ENCODE results near the gene ACCSL. TPM values are rescaled to one million over a fixed set of nuclear protein-coding genes. Genes with fewer than 3 reads are reported as not detected.

Gene ACCSL
- total and polyA plus RNA-seq, 2 experiments from 2014 or later = not detected

DNA sequence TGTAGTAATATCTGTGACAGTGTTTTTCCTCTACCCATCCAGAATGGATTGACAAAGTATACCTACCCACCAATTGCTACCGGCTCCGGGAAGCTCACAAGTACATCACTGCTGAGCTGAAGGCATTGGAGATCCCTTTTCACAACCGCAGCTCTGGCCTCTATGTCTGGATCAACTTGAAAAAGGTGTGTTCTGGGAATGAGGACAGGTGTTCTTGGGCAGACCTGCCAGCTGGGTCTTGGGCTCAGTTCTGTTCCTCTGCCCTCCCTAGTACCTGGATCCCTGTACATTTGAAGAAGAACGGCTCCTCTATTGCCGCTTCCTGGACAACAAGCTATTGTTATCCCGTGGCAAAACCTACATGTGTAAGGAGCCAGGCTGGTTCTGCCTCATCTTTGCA lies 10.5 kb downstream of the ACCSL start:
- no peaks in the 10 kb centered on the region for H3K27me3 ChIP-seq
- TF ChIP-seq CTCF (IDR thresholded peaks at IDR 0.05; ENCODE audit: low read depth, low read length) = no peak
- no peak overlapping the region for H3K4me3 ChIP-seq
- DNase-seq (ENCODE audit: low read depth in 1 of 2, low spot score in 1 of 2) = no peak
- no peaks in the 10 kb centered on the region for H3K4me1 ChIP-seq (ENCODE audit: low read depth)
- no peaks in the 10 kb centered on the region for H3K36me3 ChIP-seq
- no peak overlapping the region for H3K27ac ChIP-seq
- no peaks in the 10 kb centered on the region for H3K9me3 ChIP-seq (ENCODE audit: low read depth)

DNA sequence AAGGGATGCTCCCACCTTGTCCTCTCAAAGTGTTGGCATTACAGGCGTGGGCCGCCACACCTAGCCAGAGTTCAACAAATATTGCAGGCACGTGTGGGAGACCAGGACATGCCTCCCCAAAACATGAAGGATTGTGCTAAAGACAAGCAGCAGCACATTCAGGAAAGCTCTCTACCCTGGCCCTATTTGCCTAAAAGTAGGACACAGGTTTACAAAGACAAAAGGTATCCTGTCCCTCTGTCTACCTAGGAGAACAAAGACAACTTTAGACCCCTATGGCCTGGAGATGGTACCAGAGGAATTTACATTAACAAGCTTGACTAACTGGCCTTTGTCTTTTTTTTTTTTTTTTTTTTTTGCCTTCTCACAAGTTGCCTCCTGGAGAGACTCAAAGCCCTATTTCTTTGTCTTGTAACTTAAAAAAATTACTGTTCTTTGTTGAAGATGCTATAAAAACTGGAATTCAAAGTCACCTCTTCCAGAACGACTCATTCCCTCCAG lies 17.4 kb downstream of the ACCSL start:
- no peak overlapping the region for H3K27ac ChIP-seq
- H3K36me3 ChIP-seq = no peaks in the 10 kb centered on the region
- no peak for DNase-seq (ENCODE audit: low read depth in 1 of 2, low spot score in 1 of 2)
- no peak overlapping the region for H3K4me3 ChIP-seq
- no peaks in the 10 kb centered on the region for H3K4me1 ChIP-seq (ENCODE audit: low read depth)
- no peaks in the 10 kb centered on the region for H3K27me3 ChIP-seq
- H3K9me3 ChIP-seq (ENCODE audit: low read depth) = no peaks in the 10 kb centered on the region
- TF ChIP-seq CTCF (IDR thresholded peaks at IDR 0.05; ENCODE audit: low read depth, low read length) = no peak

DNA sequence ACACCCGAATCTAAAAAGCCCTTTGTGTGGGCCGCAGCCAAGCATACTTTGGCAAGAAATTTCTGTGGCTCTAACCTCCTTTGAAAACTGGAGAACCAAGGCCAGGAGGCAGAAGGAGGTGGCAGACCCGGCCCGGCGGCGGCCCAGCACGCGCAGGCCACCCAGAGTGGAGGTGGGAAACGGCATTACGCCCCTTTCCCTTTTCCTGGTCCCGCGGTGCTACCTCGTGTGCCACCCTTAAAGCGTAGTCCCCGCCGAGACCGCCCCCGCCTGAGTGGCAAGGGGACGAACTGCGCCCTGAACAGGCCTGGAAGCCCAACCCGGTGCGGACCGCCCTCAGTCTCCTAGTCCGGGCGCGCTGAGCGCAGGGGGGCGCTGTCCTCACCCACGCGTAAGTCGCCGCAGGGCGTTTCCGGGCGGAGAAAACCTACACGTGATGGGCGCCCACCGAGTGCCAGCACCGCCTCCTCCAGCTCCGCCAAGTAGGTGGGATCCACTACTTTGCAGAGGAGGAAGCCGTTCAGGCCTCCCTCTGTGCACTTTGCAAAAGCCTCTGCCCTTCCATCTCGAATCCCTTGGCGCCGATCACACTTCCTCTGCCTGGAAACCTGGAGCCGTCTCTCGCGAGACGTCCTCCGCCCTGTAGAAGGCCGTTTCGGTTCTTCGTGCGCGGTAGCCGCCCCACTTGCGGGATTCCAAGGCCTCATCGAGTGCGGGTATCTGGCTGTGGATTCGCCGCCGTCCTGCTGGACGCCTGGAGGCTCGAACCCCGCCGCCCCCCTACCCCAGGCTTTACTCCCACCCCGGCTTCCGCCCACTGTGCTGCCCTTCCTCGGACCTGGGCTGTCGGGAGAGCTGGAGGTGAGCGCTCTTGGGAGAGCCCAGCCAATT lies 18.3 kb downstream of the ACCSL start, which contains the start of gene ACCS:
Gene ACCS, plus strand, starts transcription at position 430 of the 891 bp plus-strand sequence. CDS start 1,358 bp downstream, outside the sequence.
- Histone ChIP-seq H3K27ac (peak within 1 kb of the TSS; percentile 45), H3K4me1 (ENCODE audit: low read depth) (no peaks in the 10 kb centered on the region), H3K4me3 (peak within 1 kb of the TSS; percentile 28), H3K27me3 (no peaks in the 10 kb centered on the region), H3K36me3 (no peaks in the 10 kb centered on the region), H3K9me3 (ENCODE audit: low read depth) (no peaks in the 10 kb centered on the region)
- peak; percentile 89 to 98 for DNase-seq (ENCODE audit: low read depth in 1 of 2, low spot score in 1 of 2)
- TF ChIP-seq CTCF (IDR thresholded peaks at IDR 0.05; ENCODE audit: low read depth, low read length) = peak; percentile 54

- Histone ChIP-seq H3K27me3 (no peaks in the 10 kb centered on the region), H3K36me3 (no peaks in the 10 kb centered on the region), H3K4me3 (peak overlapping the region; percentile 28), H3K4me1 (ENCODE audit: low read depth) (no peaks in the 10 kb centered on the region), H3K9me3 (ENCODE audit: low read depth) (no peaks in the 10 kb centered on the region), H3K27ac (peak overlapping the region; percentile 45)
- DNase-seq (ENCODE audit: low read depth in 1 of 2, low spot score in 1 of 2) = peak in 1 of 2 donors; percentile 79
- TF ChIP-seq CTCF (IDR thresholded peaks at IDR 0.05; ENCODE audit: low read depth, low read length) = no peak
Observed at GRCh38 chr11:44066732-44067141, 19.0 kb downstream of the ACCSL start.

- Histone ChIP-seq H3K4me1 (ENCODE audit: low read depth) (no peaks in the 10 kb centered on the region), H3K9me3 (ENCODE audit: low read depth) (no peaks in the 10 kb centered on the region), H3K27me3 (no peaks in the 10 kb centered on the region), H3K36me3 (no peaks in the 10 kb centered on the region), H3K27ac (no peak overlapping the region), H3K4me3 (no peak overlapping the region)
- TF ChIP-seq CTCF (IDR thresholded peaks at IDR 0.05; ENCODE audit: low read depth, low read length) = no peak
- no peak for DNase-seq (ENCODE audit: low read depth in 1 of 2, low spot score in 1 of 2)
Observed at GRCh38 chr11:44067266-44067665, 19.5 kb downstream of the ACCSL start.
